Loucy (cell line): ENCODE results near the gene PHF19.

Experiments used
- H2AFZ ChIP-seq: fragments of 200-600 bp; sonication (generic); 2 replicates; pipeline ENCODE4 v1.6.0; 2016; ENCODE audit warnings: antibody characterized with exemption, mild to moderate bottlenecking, low read length, moderate library complexity
- H3F3A ChIP-seq: fragments of 200-600 bp; 2 replicates; pipeline ENCODE4 v1.6.0; 2016; ENCODE audit warnings: antibody characterized with exemption, low read depth, mild to moderate bottlenecking
- H3K27me3 ChIP-seq: fragments of 200-600 bp; sonication (generic); 2 replicates; pipeline ENCODE4 v1.6.1; 2014; ENCODE audit warnings: low read length, mild to moderate bottlenecking; ENCODE audit not compliant: insufficient read depth, poor library complexity, severe bottlenecking
- H3K36me3 ChIP-seq: fragments of 200-600 bp; sonication (generic); 2 replicates; pipeline ENCODE4 v1.6.1; 2016; ENCODE audit warnings: low read length; ENCODE audit not compliant: insufficient read depth
- H3K4me1 ChIP-seq: fragments of 200-600 bp; sonication (generic); 2 replicates; pipeline ENCODE4 v1.5.1; 2014; ENCODE audit warnings: low read length, mild to moderate bottlenecking; ENCODE audit not compliant: insufficient read depth, poor library complexity, severe bottlenecking
- H3K4me2 ChIP-seq: fragments of 200-600 bp; sonication (generic); 2 replicates; pipeline ENCODE4 v1.6.0; 2014; ENCODE audit warnings: antibody characterized with exemption, low read length, low read depth, mild to moderate bottlenecking; ENCODE audit not compliant: poor library complexity, severe bottlenecking
- H3K4me3 ChIP-seq: fragments of 200-600 bp; sonication (generic); 2 replicates; pipeline ENCODE4 v1.5.1; 2014; ENCODE audit warnings: low read length, mild to moderate bottlenecking, mixed read lengths; ENCODE audit not compliant: poor library complexity, severe bottlenecking
- H3K79me2 ChIP-seq: fragments of 200-600 bp; sonication (generic); 2 replicates; pipeline ENCODE4 v1.6.1; 2014; ENCODE audit warnings: low read length; ENCODE audit not compliant: insufficient read depth
- H3K9ac ChIP-seq: fragments of 200-600 bp; sonication (generic); 2 replicates; pipeline ENCODE4 v1.6.0; 2014; ENCODE audit warnings: mild to moderate bottlenecking, low read depth, low read length, moderate library complexity; ENCODE audit not compliant: poor library complexity, severe bottlenecking
- H3K9me2 ChIP-seq: fragments of 200-600 bp; sonication (generic); replicated peaks from 2 replicates; pipeline ENCODE4 v1.6.1; 2016; ENCODE audit warnings: low read depth, low read length, mixed read lengths
- H3K9me3 ChIP-seq: fragments of 200-600 bp; sonication (generic); 2 replicates; pipeline ENCODE4 v1.6.1; 2014; ENCODE audit warnings: mild to moderate bottlenecking, antibody characterized with exemption, low read length, low read depth; ENCODE audit not compliant: insufficient read depth
- H4K20me1 ChIP-seq: fragments of 200-600 bp; sonication (generic); 2 replicates; pipeline ENCODE4 v1.6.0; 2014; ENCODE audit warnings: antibody characterized with exemption, low read length, mild to moderate bottlenecking; ENCODE audit not compliant: insufficient read depth, poor library complexity, severe bottlenecking
- CTCF ChIP-seq: fragments of 200-600 bp; sonication (generic); conservative IDR thresholded peaks from 2 replicates; pipeline ENCODE4 v1.5.1; 2014; ENCODE audit warnings: mild to moderate bottlenecking, antibody characterized with exemption, low read length
- EZH2phosphoT487 ChIP-seq: fragments of 200-600 bp; IDR thresholded peaks from 2 replicates; pipeline ENCODE4 v1.6.1; 2018; ENCODE audit warnings: antibody characterized with exemption, mild to moderate bottlenecking, moderate library complexity, borderline replicate concordance

Gene PHF19

GRCh38 chr9:120832807-120833206, 44.2 kb downstream of the PHF19 start:
- H2AFZ ChIP-seq, result no peak overlapping the region
- H4K20me1 ChIP-seq, result no peaks in the 10 kb centered on the region
- no peak overlapping the region for H3K4me2 ChIP-seq
- H3K9me2 ChIP-seq, result no peaks in the 10 kb centered on the region
- peaks cover 24% of the 10 kb centered on the region; the same call in 1 of the 2 replicates for H3K36me3 ChIP-seq
- TF ChIP-seq EZH2phosphoT487 (no peak), CTCF (no peak)
- H3F3A ChIP-seq, result no peaks in the 10 kb centered on the region
- H3K9me3 ChIP-seq, result no peaks in the 10 kb centered on the region
- no peaks in the 10 kb centered on the region for H3K27me3 ChIP-seq
- no peak overlapping the region for H3K4me3 ChIP-seq
- H3K79me2 ChIP-seq, result peaks cover 3% of the 10 kb centered on the region; the same call in 1 of the 2 replicates
- no peaks in the 10 kb centered on the region for H3K4me1 ChIP-seq
- H3K9ac ChIP-seq, result no peak overlapping the region

- H3K9me3 ChIP-seq, result no peaks in the 10 kb centered on the region
- H3K9me2 ChIP-seq, result no peaks in the 10 kb centered on the region
- H3K27me3 ChIP-seq, result no peaks in the 10 kb centered on the region
- H3K4me3 ChIP-seq, result no peak overlapping the region
- H3F3A ChIP-seq, result no peaks in the 10 kb centered on the region
- H2AFZ ChIP-seq, result no peak overlapping the region
- H3K4me1 ChIP-seq, result no peaks in the 10 kb centered on the region
- no peak overlapping the region for H3K9ac ChIP-seq
- H3K4me2 ChIP-seq, result no peak overlapping the region
- TF ChIP-seq CTCF (no peak), EZH2phosphoT487 (no peak)
- no peaks in the 10 kb centered on the region for H3K79me2 ChIP-seq
- peaks cover 24% of the 10 kb centered on the region; the same call in 1 of the 2 replicates for H3K36me3 ChIP-seq
- no peaks in the 10 kb centered on the region for H4K20me1 ChIP-seq
These were observed 46.1 kb downstream of the PHF19 start for GRCh38 chr9:120830865-120831264.

GRCh38 chr9:120830151-120830550, 46.8 kb downstream of the PHF19 start:
- Histone ChIP-seq H3K36me3 (peaks cover 24% of the 10 kb centered on the region; the same call in 1 of the 2 replicates), H3K9me2 (no peaks in the 10 kb centered on the region), H4K20me1 (no peaks in the 10 kb centered on the region), H3K4me2 (no peak overlapping the region), H2AFZ (no peak overlapping the region), H3F3A (no peaks in the 10 kb centered on the region), H3K9me3 (no peaks in the 10 kb centered on the region), H3K79me2 (no peaks in the 10 kb centered on the region), H3K4me3 (no peak overlapping the region), H3K27me3 (no peaks in the 10 kb centered on the region), H3K9ac (no peak overlapping the region), H3K4me1 (no peaks in the 10 kb centered on the region)
- TF ChIP-seq EZH2phosphoT487, result no peak
- no peak for TF ChIP-seq CTCF
